Measurements from ENCODE around the gene SRGAP1.
"Not testable (repeated sequence)": the region's sequence is repeated elsewhere in the genome, so short reads cannot be mapped to it uniquely, and the experiment has no call there.

The SRGAP1 gene

GRCh38 chr12:64018116-64018515 is 173.6 kb downstream of the SRGAP1 start:
- not testable (repeated sequence) for DNase-seq

GRCh38 chr12:64018524-64018923 is 174.0 kb downstream of the SRGAP1 start:
- DNase-seq = no peak

- DNase-seq = no peak
Observed at GRCh38 chr12:64019101-64019500, 174.6 kb downstream of the SRGAP1 start.

- DNase-seq = no peak
Observed at GRCh38 chr12:64019654-64020053, 175.2 kb downstream of the SRGAP1 start.

GRCh38 chr12:64025174-64025958 is 180.9 kb downstream of the SRGAP1 start:
- DNase-seq = no peak

- no peak for DNase-seq
Observed at GRCh38 chr12:64027311-64027710, 182.8 kb downstream of the SRGAP1 start.

GRCh38 chr12:64028541-64028940 is 184.0 kb downstream of the SRGAP1 start:
- DNase-seq = no peak

GRCh38 chr12:64029013-64029857 is 184.7 kb downstream of the SRGAP1 start:
- no peak for DNase-seq

- no peak for DNase-seq
Observed at GRCh38 chr12:64030155-64030554, 185.7 kb downstream of the SRGAP1 start.

GRCh38 chr12:64034056-64034455 is 189.6 kb downstream of the SRGAP1 start:
- not testable (repeated sequence) for DNase-seq

GRCh38 chr12:64034901-64035576 is 190.5 kb downstream of the SRGAP1 start:
- no peak for DNase-seq

- DNase-seq = no peak
Observed at GRCh38 chr12:64036414-64036813, 191.9 kb downstream of the SRGAP1 start.

- no peak for DNase-seq
Observed at GRCh38 chr12:64039281-64039871, 194.9 kb downstream of the SRGAP1 start.

GRCh38 chr12:64042911-64043310 is 198.4 kb downstream of the SRGAP1 start:
- no peak for DNase-seq

GRCh38 chr12:64044191-64044590 is 199.7 kb downstream of the SRGAP1 start:
- DNase-seq = no peak

GRCh38 chr12:64051057-64051456 is 206.6 kb downstream of the SRGAP1 start:
- DNase-seq = no peak

GRCh38 chr12:64053117-64053516 is 208.6 kb downstream of the SRGAP1 start:
- no peak for DNase-seq

GRCh38 chr12:64054079-64054520 is 209.6 kb downstream of the SRGAP1 start:
- DNase-seq = no peak

- no peak for DNase-seq
Observed at GRCh38 chr12:64056741-64057140, 212.2 kb downstream of the SRGAP1 start.

- DNase-seq = no peak
Observed at GRCh38 chr12:64057706-64058105, 213.2 kb downstream of the SRGAP1 start.

- DNase-seq = no peak
Observed at GRCh38 chr12:64058541-64059265, 214.2 kb downstream of the SRGAP1 start.

- DNase-seq = no peak
Observed at GRCh38 chr12:64059685-64060084, 215.2 kb downstream of the SRGAP1 start.

Measured in right forelimb (tissue), 1 donor.